Keratinocyte (primary cell): ENCODE results near the gene RAP1GAP2.

ENCODE experiments used
- CTCF ChIP-seq, 3 experiments: IDR thresholded peaks in 1 of 3; conservative IDR thresholded peaks in 1 of 3; optimal IDR thresholded peaks in 1 of 3; 2 replicates in 2 of 3; 3 replicates in 1 of 3; pipeline versions ENCODE3 to v1.5.1; 2011; ENCODE audit warnings: low read length in 3 of 3, mild to moderate bottlenecking in 3 of 3, moderate library complexity in 2 of 3, control low read depth in 1 of 3, inconsistent platforms in 1 of 3; ENCODE audit not compliant: insufficient read depth in 2 of 3; ENCODE audit errors: extremely low read depth in 1 of 3
- EZH2 ChIP-seq: IDR thresholded peaks from one replicate; pipeline ENCODE4 v1.6.1; 2012; ENCODE audit warnings: inconsistent platforms, mild to moderate bottlenecking, low read length, moderate library complexity

GRCh38 chr17:2784864-2785263 lies 11.4 kb upstream of the RAP1GAP2 start:
- TF ChIP-seq CTCF (optimal IDR thresholded peaks at IDR 0.05 in 1 of 3, IDR thresholded peaks at IDR 0.05 in 1 of 3, conservative IDR thresholded peaks at IDR 0.05 in 1 of 3; ENCODE audit: extremely low read depth in 1 of 3, insufficient read depth in 2 of 3, low read length in 3 of 3) (no peak), EZH2 (no peak)
